Liver (tissue), 9 donors: ENCODE results near the gene DVL1. TPM values are rescaled to one million over a fixed set of nuclear protein-coding genes. Genes with fewer than 3 reads are reported as not detected.

ENCODE experiments used
- DNase-seq: peaks from one replicate; pipeline ENCODE4 v3.0.0-alpha.2; 2017; ENCODE audit warnings: low spot score
- H3K27ac ChIP-seq, 2 donors: one replicate each; pipeline ENCODE4 v1.7.0; 2013; ENCODE audit warnings: inconsistent platforms in 2 of 2, low read length in 2 of 2, control low read depth in 1 of 2, low read depth in 1 of 2, mild to moderate bottlenecking in 1 of 2
- H3K27me3 ChIP-seq, 4 donors: one replicate each; pipeline versions ENCODE4 v1.6.1 to v1.7.0; 2013; ENCODE audit warnings: low read length in 3 of 4, inconsistent platforms in 1 of 4, mild to moderate bottlenecking in 1 of 4, moderate library complexity in 1 of 4; ENCODE audit not compliant: control insufficient read depth in 4 of 4, insufficient read depth in 4 of 4
- H3K36me3 ChIP-seq, 4 donors: one replicate each; pipeline versions ENCODE4 v1.6.1 to v1.7.0; 2013; ENCODE audit warnings: low read length in 3 of 4, mild to moderate bottlenecking in 3 of 4, low read depth in 1 of 4, moderate library complexity in 1 of 4; ENCODE audit not compliant: control insufficient read depth in 4 of 4, insufficient read depth in 3 of 4
- H3K4me1 ChIP-seq, 4 donors: one replicate each; pipeline versions ENCODE4 v1.6.1 to v1.7.0; 2013; ENCODE audit warnings: low read length in 3 of 4, mild to moderate bottlenecking in 3 of 4, moderate library complexity in 1 of 4; ENCODE audit not compliant: control insufficient read depth in 4 of 4, insufficient read depth in 4 of 4
- H3K4me3 ChIP-seq, 3 donors: one replicate each; pipeline versions ENCODE4 v1.6.1 to v1.7.0; 2013; ENCODE audit warnings: low read length in 3 of 3, control low read depth in 1 of 3, low read depth in 1 of 3, mild to moderate bottlenecking in 1 of 3
- H3K9ac ChIP-seq, 2 donors: one replicate each; pipeline ENCODE4 v1.7.0; 2013; ENCODE audit warnings: low read length in 2 of 2, mild to moderate bottlenecking in 2 of 2, moderate library complexity in 2 of 2, control low read depth in 1 of 2, low read depth in 1 of 2
- H3K9me3 ChIP-seq, 4 donors: one replicate each; pipeline versions ENCODE4 v1.6.1 to v1.7.0; 2013; ENCODE audit warnings: low read length in 3 of 4; ENCODE audit not compliant: control insufficient read depth in 4 of 4
- EGR1 ChIP-seq, 2 donors: IDR thresholded peaks; 2 replicates each; pipeline ENCODE4 v1.6.1; 2016 to 2018; ENCODE audit warnings: antibody characterized with exemption in 2 of 2, low read depth in 2 of 2
- FOXA1 ChIP-seq: IDR thresholded peaks from 2 replicates; pipeline ENCODE4 v1.6.1; 2016; ENCODE audit warnings: antibody characterized with exemption
- FOXA2 ChIP-seq: IDR thresholded peaks from 2 replicates; pipeline ENCODE4 v1.6.1; 2016; ENCODE audit warnings: antibody characterized with exemption
- GABPA ChIP-seq, 2 donors: IDR thresholded peaks in 1 of 2; conservative IDR thresholded peaks in 1 of 2; 2 replicates each; pipeline ENCODE4 v1.6.1; 2016; ENCODE audit warnings: antibody characterized with exemption in 2 of 2, mild to moderate bottlenecking in 1 of 2, moderate library complexity in 1 of 2
- HNF4G ChIP-seq: IDR thresholded peaks from 2 replicates; pipeline ENCODE4 v1.6.1; 2016; ENCODE audit warnings: antibody characterized with exemption
- JUND ChIP-seq, 2 donors: IDR thresholded peaks; 2 replicates each; pipeline ENCODE4 v1.6.1; 2016; ENCODE audit warnings: antibody characterized with exemption in 2 of 2
- RAD21 ChIP-seq, 2 donors: IDR thresholded peaks; 2 replicates each; pipeline ENCODE4 v1.6.1; 2016; ENCODE audit warnings: antibody characterized with exemption in 2 of 2, mild to moderate bottlenecking in 2 of 2
- SP1 ChIP-seq: IDR thresholded peaks from 2 replicates; pipeline ENCODE4 v1.6.1; 2018; ENCODE audit warnings: antibody characterized with exemption, mild to moderate bottlenecking
- YY1 ChIP-seq: IDR thresholded peaks from 2 replicates; pipeline ENCODE4 v1.6.1; 2016; ENCODE audit warnings: antibody characterized with exemption, mild to moderate bottlenecking
- WGBS: extraction: QIAGEN DNeasy Blood & Tissue Kit; methylation state at CpG from one replicate; pipeline ENCODE4 v1.1.7; 2013; 5-methylcytosine and 5-hydroxymethylcytosine counted together
- polyA plus RNA-seq, 2 donors: library from polyadenylated mRNA; stranded (reverse) in 1 of 2; unstranded in 1 of 2; fragments of 200-250 nt in 1 of 2; fragments of >200 nt in 1 of 2; fragmentation: Nextera tagmentation in 1 of 2; extraction: Ambion mirVana in 1 of 2; gene quantifications; one replicate each; pipeline versions ENCODE4 v1.2.1 to v1.2.3, GENCODE V29; 2013 to 2015
- total RNA-seq, 2 donors: library from RNA; depleted of rRNA; stranded (reverse); fragments of >200 nt; gene quantifications; one replicate each; pipeline ENCODE4 v1.2.3, GENCODE V29; 2014
- TF ChIP-seq, protein P1 (sequence below): IDR thresholded peaks from 2 replicates; pipeline ENCODE4 v1.6.1; 2016; ENCODE audit warnings: antibody characterized with exemption
- TF ChIP-seq, protein P2 (sequence below): IDR thresholded peaks from 2 replicates; pipeline ENCODE4 v1.6.1; 2016; ENCODE audit warnings: antibody characterized with exemption
- TF ChIP-seq, protein P3 (sequence below): IDR thresholded peaks from 2 replicates; pipeline ENCODE4 v1.6.1; 2016; ENCODE audit warnings: antibody characterized with exemption, mild to moderate bottlenecking
- TF ChIP-seq, protein P4 (sequence below): fragments of 150-350 bp; IDR thresholded peaks from 2 replicates; pipeline ENCODE4 v1.5.1; 2017; ENCODE audit warnings: improper control_type of control experiment, low read depth, low read length; ENCODE audit not compliant: missing input control
- TF ChIP-seq, protein P5 (sequence below): IDR thresholded peaks from 2 replicates; pipeline ENCODE4 v1.6.1; 2016; ENCODE audit warnings: antibody characterized with exemption
- donor health status: healthy.
- donor health status: healthy.
- donor health status: healthy.
- donor health status: healthy.
- donor health status: healthy.

The DVL1 gene
- total and polyA plus RNA-seq, 4 donors, result 5.7 to 41.2 (median 24.8) TPM

DNA sequence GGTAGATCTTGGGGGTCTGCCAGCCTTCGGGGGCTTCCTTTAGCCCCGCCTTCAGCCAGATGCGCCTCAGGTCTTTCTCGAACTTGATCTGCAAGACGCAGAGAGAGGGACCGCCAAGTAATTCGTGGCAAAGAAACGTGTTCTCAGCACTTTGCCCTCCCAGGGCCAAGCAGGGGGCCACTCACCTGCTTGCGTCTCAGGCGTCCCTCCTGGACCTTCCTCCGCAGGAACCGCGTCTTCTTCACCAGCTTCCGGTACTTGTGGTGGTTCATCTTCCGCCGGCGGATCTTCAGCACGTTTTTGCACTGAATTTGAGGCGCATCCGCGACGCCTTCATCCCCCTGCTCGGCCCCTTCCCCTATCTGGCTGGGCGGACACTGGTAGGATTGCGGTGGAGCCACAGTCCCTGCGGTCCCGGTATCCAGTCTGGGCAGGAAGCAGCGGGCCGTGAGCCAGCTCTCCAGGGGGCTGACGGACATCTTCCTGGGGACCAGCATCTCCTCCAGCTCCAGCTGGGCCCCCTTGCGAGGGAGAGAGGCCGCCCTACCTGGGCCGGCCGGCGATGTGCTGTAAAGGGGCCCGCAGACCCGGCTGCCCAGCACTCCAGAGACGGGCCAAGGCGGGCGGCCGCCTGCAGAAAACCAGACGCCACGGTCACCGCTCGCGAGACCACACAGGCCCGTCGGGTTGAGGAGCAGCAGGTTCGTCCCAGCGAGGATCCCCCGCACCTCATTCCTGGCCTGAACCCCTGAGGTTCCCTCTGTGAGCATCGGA lies 24.8 kb upstream of the DVL1 start:
- no peak for DNase-seq
- Histone ChIP-seq H3K9ac (peak overlapping the region in 1 of 2 donors; percentile 94), H3K27ac (peak overlapping the region in 1 of 2 donors; percentile 77), H3K4me1 (peaks cover 7 to 33% (median 28%) of the 10 kb centered on the region in 4 donors), H3K27me3 (no peaks in the 10 kb centered on the region), H3K4me3 (peak overlapping the region; percentile 70 to 98 (median 82)), H3K9me3 (no peaks in the 10 kb centered on the region), H3K36me3 (peaks cover 0 to 4% (median 0%) of the 10 kb centered on the region in 4 donors)
- 50% methylated on average over 52 of the region's 52 CpGs for WGBS
- TF ChIP-seq, protein P1, sequence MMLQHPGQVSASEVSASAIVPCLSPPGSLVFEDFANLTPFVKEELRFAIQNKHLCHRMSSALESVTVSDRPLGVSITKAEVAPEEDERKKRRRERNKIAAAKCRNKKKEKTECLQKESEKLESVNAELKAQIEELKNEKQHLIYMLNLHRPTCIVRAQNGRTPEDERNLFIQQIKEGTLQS, result no peak
- no peak for TF ChIP-seq HNF4G
- TF ChIP-seq RAD21 (IDR thresholded peaks at IDR 0.05), result no peak
- no peak for TF ChIP-seq FOXA2
- TF ChIP-seq, protein P2, sequence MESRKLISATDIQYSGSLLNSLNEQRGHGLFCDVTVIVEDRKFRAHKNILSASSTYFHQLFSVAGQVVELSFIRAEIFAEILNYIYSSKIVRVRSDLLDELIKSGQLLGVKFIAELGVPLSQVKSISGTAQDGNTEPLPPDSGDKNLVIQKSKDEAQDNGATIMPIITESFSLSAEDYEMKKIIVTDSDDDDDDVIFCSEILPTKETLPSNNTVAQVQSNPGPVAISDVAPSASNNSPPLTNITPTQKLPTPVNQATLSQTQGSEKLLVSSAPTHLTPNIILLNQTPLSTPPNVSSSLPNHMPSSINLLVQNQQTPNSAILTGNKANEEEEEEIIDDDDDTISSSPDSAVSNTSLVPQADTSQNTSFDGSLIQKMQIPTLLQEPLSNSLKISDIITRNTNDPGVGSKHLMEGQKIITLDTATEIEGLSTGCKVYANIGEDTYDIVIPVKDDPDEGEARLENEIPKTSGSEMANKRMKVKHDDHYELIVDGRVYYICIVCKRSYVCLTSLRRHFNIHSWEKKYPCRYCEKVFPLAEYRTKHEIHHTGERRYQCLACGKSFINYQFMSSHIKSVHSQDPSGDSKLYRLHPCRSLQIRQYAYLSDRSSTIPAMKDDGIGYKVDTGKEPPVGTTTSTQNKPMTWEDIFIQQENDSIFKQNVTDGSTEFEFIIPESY, result no peak
- TF ChIP-seq YY1, result no peak
- no peak for TF ChIP-seq FOXA1
- TF ChIP-seq, protein P3, sequence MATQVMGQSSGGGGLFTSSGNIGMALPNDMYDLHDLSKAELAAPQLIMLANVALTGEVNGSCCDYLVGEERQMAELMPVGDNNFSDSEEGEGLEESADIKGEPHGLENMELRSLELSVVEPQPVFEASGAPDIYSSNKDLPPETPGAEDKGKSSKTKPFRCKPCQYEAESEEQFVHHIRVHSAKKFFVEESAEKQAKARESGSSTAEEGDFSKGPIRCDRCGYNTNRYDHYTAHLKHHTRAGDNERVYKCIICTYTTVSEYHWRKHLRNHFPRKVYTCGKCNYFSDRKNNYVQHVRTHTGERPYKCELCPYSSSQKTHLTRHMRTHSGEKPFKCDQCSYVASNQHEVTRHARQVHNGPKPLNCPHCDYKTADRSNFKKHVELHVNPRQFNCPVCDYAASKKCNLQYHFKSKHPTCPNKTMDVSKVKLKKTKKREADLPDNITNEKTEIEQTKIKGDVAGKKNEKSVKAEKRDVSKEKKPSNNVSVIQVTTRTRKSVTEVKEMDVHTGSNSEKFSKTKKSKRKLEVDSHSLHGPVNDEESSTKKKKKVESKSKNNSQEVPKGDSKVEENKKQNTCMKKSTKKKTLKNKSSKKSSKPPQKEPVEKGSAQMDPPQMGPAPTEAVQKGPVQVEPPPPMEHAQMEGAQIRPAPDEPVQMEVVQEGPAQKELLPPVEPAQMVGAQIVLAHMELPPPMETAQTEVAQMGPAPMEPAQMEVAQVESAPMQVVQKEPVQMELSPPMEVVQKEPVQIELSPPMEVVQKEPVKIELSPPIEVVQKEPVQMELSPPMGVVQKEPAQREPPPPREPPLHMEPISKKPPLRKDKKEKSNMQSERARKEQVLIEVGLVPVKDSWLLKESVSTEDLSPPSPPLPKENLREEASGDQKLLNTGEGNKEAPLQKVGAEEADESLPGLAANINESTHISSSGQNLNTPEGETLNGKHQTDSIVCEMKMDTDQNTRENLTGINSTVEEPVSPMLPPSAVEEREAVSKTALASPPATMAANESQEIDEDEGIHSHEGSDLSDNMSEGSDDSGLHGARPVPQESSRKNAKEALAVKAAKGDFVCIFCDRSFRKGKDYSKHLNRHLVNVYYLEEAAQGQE, result no peak
- TF ChIP-seq, protein P4, sequence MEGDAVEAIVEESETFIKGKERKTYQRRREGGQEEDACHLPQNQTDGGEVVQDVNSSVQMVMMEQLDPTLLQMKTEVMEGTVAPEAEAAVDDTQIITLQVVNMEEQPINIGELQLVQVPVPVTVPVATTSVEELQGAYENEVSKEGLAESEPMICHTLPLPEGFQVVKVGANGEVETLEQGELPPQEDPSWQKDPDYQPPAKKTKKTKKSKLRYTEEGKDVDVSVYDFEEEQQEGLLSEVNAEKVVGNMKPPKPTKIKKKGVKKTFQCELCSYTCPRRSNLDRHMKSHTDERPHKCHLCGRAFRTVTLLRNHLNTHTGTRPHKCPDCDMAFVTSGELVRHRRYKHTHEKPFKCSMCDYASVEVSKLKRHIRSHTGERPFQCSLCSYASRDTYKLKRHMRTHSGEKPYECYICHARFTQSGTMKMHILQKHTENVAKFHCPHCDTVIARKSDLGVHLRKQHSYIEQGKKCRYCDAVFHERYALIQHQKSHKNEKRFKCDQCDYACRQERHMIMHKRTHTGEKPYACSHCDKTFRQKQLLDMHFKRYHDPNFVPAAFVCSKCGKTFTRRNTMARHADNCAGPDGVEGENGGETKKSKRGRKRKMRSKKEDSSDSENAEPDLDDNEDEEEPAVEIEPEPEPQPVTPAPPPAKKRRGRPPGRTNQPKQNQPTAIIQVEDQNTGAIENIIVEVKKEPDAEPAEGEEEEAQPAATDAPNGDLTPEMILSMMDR, result no peak
- no peak for TF ChIP-seq JUND (IDR thresholded peaks at IDR 0.05)
- TF ChIP-seq, protein P5, sequence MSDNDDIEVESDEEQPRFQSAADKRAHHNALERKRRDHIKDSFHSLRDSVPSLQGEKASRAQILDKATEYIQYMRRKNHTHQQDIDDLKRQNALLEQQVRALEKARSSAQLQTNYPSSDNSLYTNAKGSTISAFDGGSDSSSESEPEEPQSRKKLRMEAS, result no peak
- no peak for TF ChIP-seq GABPA (IDR thresholded peaks at IDR 0.05 in 1 of 2, conservative IDR thresholded peaks at IDR 0.05 in 1 of 2)
- no peak for TF ChIP-seq SP1
- no peak for TF ChIP-seq EGR1 (IDR thresholded peaks at IDR 0.05; ENCODE audit: low read depth in 2 of 2)
